CD14-positive monocyte (primary cell): Measurements from ENCODE around the gene NEGR1. TPM values are rescaled to one million over a fixed set of nuclear protein-coding genes. Genes with fewer than 3 reads are reported as not detected.

Experiments
- DNase-seq, 3 donors: peaks; one replicate each; pipeline ENCODE4 v3.0.0-alpha.2; 2011 to 2022
- H2AFZ ChIP-seq: 2 replicates; pipeline ENCODE4 v1.6.0; 2012; ENCODE audit warnings: mild to moderate bottlenecking, low read depth, low read length, inconsistent platforms; ENCODE audit not compliant: insufficient read depth, poor library complexity, severe bottlenecking
- H3K27ac ChIP-seq, 2 donors: 1 replicate in 1 of 2; 2 replicates in 1 of 2; pipeline ENCODE4 v1.5.1; 2012 to 2013; ENCODE audit warnings: low read length in 2 of 2, control low read depth in 1 of 2, inconsistent platforms in 1 of 2, low read depth in 1 of 2, mild to moderate bottlenecking in 1 of 2
- H3K27me3 ChIP-seq, 2 donors: one replicate each; pipeline versions ENCODE4 v1.6.0 to v1.6.1; 2011 to 2013; ENCODE audit warnings: low read length in 2 of 2; ENCODE audit not compliant: control insufficient read depth in 2 of 2, insufficient read depth in 2 of 2
- H3K36me3 ChIP-seq, 2 donors: replicated peaks in 1 of 2; 1 replicate in 1 of 2; 2 replicates in 1 of 2; pipeline versions ENCODE4 v1.5.1 to v1.6.1; 2012 to 2013; ENCODE audit warnings: low read length in 2 of 2, control low read depth in 1 of 2, inconsistent platforms in 1 of 2, mild to moderate bottlenecking in 1 of 2; ENCODE audit not compliant: insufficient read depth in 2 of 2, control insufficient read depth in 1 of 2
- H3K4me1 ChIP-seq, 2 donors: 1 replicate in 1 of 2; 2 replicates in 1 of 2; pipeline versions ENCODE4 v1.5.1 to v1.6.1; 2012 to 2013; ENCODE audit warnings: low read length in 2 of 2, control low read depth in 1 of 2, inconsistent platforms in 1 of 2, mild to moderate bottlenecking in 1 of 2, moderate library complexity in 1 of 2; ENCODE audit not compliant: insufficient read depth in 2 of 2, control insufficient read depth in 1 of 2
- H3K4me2 ChIP-seq: replicated peaks from 2 replicates; pipeline ENCODE3; 2012; ENCODE audit warnings: low read length, moderate library complexity, mild to moderate bottlenecking; ENCODE audit not compliant: poor library complexity, severe bottlenecking; ENCODE audit errors: extremely low read depth
- H3K4me3 ChIP-seq, 3 experiments: fragments of 200-600 bp in 1 of 3; sonication (generic) in 1 of 3; replicated peaks in 1 of 3; 1 replicate in 2 of 3; 2 replicates in 1 of 3; pipeline ENCODE4 v1.5.1; 2011 to 2013; ENCODE audit warnings: low read length in 3 of 3, mild to moderate bottlenecking in 3 of 3, control low read depth in 2 of 3, low read depth in 2 of 3, inconsistent platforms in 1 of 3, moderate library complexity in 1 of 3
- H3K79me2 ChIP-seq: 2 replicates; pipeline ENCODE4 v1.6.0; 2012; ENCODE audit warnings: mild to moderate bottlenecking, control low read depth, inconsistent platforms, low read length, moderate library complexity; ENCODE audit not compliant: insufficient read depth
- H3K9ac ChIP-seq: 2 replicates; pipeline ENCODE4 v1.6.0; 2017; ENCODE audit warnings: low read length, mild to moderate bottlenecking; ENCODE audit not compliant: insufficient read depth, poor library complexity, severe bottlenecking
- H3K9me3 ChIP-seq, 2 donors: replicated peaks in 1 of 2; 1 replicate in 1 of 2; 2 replicates in 1 of 2; pipeline versions ENCODE4 v1.5.1 to v1.6.1; 2012 to 2013; ENCODE audit warnings: low read length in 2 of 2, control low read depth in 1 of 2; ENCODE audit not compliant: control insufficient read depth in 1 of 2, insufficient read depth in 1 of 2
- H4K20me1 ChIP-seq: 2 replicates; pipeline ENCODE4 v1.6.0; 2012; ENCODE audit warnings: mild to moderate bottlenecking, low read length, control low read depth, moderate library complexity; ENCODE audit not compliant: insufficient read depth
- H3K27ac Mint-ChIP-seq, 7 donors: one replicate each; pipeline ENCODE4 v1.8.0; 2020; ENCODE audit warnings: mild to moderate bottlenecking in 7 of 7, mixed read lengths in 7 of 7, moderate library complexity in 6 of 7, inconsistent platforms in 2 of 7
- H3K27me3 Mint-ChIP-seq, 3 donors: one replicate each; pipeline ENCODE4 v1.8.0; 2021 to 2022; ENCODE audit warnings: low read depth in 3 of 3, mild to moderate bottlenecking in 3 of 3, mixed read lengths in 3 of 3, moderate library complexity in 3 of 3, inconsistent platforms in 1 of 3
- H3K36me3 Mint-ChIP-seq, 2 donors: one replicate each; pipeline ENCODE4 v1.8.0; 2020; ENCODE audit warnings: mixed read lengths in 2 of 2, inconsistent platforms in 1 of 2, mild to moderate bottlenecking in 1 of 2
- H3K4me1 Mint-ChIP-seq: one replicate; pipeline ENCODE4 v1.8.0; 2020; ENCODE audit warnings: mild to moderate bottlenecking, mixed read lengths
- H3K4me3 Mint-ChIP-seq, 2 donors: one replicate each; pipeline ENCODE4 v1.8.0; 2020; ENCODE audit warnings: mild to moderate bottlenecking in 2 of 2, mixed read lengths in 2 of 2, moderate library complexity in 1 of 2
- H3K9me3 Mint-ChIP-seq, 7 donors: one replicate each; pipeline ENCODE4 v1.8.0; 2020 to 2022; ENCODE audit warnings: mixed read lengths in 7 of 7, mild to moderate bottlenecking in 6 of 7, moderate library complexity in 6 of 7, inconsistent platforms in 2 of 7
- WGBS: methylation state at CpG from one replicate; pipeline ENCODE4 v1.1.5; 2013; ENCODE audit warnings: missing lambda C conversion rate; ENCODE audit not compliant: insufficient coverage; 5-methylcytosine and 5-hydroxymethylcytosine counted together
- intact Hi-C, 2 donors: fragments of 100-400 bp; cut with micrococcal nuclease; formaldehyde crosslinking; loops; one replicate each; pipeline versions ENCODE4 v1.15.0 to v1.15.1; 2023
- polyA plus RNA-seq, 3 donors: library from polyadenylated mRNA; depleted of rRNA in 1 of 3; unstranded in 2 of 3; stranded (reverse) in 1 of 3; fragments of 300-500 nt in 2 of 3; fragments of >200 nt in 1 of 3; fragmentation: Illumina TruSeq in 2 of 3; gene quantifications; 1 replicate in 2 of 3; 2 replicates in 1 of 3; pipeline ENCODE4 v1.2.3, GENCODE V29; 2012 to 2021
- TF ChIP-seq, protein P1 (sequence below): fragments of 200-600 bp; IDR thresholded peaks from one replicate; pipeline ENCODE4 v1.8.0; 2022; ENCODE audit warnings: antibody characterized with exemption, mild to moderate bottlenecking

NEGR1 gene
- polyA plus RNA-seq, 3 donors, result 0.03 to 0.15 (median 0.13) TPM

DNA sequence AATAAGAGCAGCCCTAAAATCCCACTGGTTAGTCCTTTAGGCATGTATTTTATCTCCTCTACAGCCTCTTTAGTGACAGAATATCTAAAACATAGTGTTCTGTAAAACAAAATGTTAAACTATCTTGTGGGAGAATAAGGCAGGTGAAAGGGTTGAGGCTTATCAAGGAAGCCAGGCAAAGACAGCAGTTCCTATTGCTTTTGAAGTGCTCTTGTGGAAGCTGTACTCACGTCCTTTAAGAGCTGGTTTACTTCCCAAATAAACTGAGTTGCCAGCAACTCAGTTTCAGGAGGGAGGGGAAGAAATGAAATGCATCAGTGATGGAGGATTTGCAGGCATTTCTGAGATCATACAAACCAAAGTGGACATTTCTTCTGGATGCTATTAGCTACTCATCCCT is 671.9 kb downstream of the NEGR1 start:
- H3K4me2 ChIP-seq, result no peak overlapping the region
- no peaks in the 10 kb centered on the region for H3K27me3 Mint-ChIP-seq
- intact Hi-C loops, result no loop called here
- no peak overlapping the region for H3K9ac ChIP-seq
- H3K27ac Mint-ChIP-seq, result no peak overlapping the region
- H3K27me3 ChIP-seq, result no peaks in the 10 kb centered on the region
- no CpG with 5 or more reads among the region's 1 CpG for WGBS
- H3K79me2 ChIP-seq, result no peaks in the 10 kb centered on the region
- no peak overlapping the region for H3K4me3 ChIP-seq
- TF ChIP-seq, protein P1, sequence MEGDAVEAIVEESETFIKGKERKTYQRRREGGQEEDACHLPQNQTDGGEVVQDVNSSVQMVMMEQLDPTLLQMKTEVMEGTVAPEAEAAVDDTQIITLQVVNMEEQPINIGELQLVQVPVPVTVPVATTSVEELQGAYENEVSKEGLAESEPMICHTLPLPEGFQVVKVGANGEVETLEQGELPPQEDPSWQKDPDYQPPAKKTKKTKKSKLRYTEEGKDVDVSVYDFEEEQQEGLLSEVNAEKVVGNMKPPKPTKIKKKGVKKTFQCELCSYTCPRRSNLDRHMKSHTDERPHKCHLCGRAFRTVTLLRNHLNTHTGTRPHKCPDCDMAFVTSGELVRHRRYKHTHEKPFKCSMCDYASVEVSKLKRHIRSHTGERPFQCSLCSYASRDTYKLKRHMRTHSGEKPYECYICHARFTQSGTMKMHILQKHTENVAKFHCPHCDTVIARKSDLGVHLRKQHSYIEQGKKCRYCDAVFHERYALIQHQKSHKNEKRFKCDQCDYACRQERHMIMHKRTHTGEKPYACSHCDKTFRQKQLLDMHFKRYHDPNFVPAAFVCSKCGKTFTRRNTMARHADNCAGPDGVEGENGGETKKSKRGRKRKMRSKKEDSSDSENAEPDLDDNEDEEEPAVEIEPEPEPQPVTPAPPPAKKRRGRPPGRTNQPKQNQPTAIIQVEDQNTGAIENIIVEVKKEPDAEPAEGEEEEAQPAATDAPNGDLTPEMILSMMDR, result no peak
- H3K27ac ChIP-seq, result no peak overlapping the region
- H3K36me3 ChIP-seq, result no peaks in the 10 kb centered on the region
- peaks cover 12 to 18% of the 10 kb centered on the region in 2 donors for H3K9me3 ChIP-seq
- no peak for DNase-seq
- H3K36me3 Mint-ChIP-seq, result peaks cover 0 to 3% of the 10 kb centered on the region in 2 donors
- no peak overlapping the region for H2AFZ ChIP-seq
- H3K9me3 Mint-ChIP-seq, result peaks cover 9 to 28% (median 18%) of the 10 kb centered on the region in 7 donors
- no peak overlapping the region for H3K4me3 Mint-ChIP-seq
- no peaks in the 10 kb centered on the region for H3K4me1 ChIP-seq
- no peaks in the 10 kb centered on the region for H3K4me1 Mint-ChIP-seq
- H4K20me1 ChIP-seq, result no peaks in the 10 kb centered on the region

DNA sequence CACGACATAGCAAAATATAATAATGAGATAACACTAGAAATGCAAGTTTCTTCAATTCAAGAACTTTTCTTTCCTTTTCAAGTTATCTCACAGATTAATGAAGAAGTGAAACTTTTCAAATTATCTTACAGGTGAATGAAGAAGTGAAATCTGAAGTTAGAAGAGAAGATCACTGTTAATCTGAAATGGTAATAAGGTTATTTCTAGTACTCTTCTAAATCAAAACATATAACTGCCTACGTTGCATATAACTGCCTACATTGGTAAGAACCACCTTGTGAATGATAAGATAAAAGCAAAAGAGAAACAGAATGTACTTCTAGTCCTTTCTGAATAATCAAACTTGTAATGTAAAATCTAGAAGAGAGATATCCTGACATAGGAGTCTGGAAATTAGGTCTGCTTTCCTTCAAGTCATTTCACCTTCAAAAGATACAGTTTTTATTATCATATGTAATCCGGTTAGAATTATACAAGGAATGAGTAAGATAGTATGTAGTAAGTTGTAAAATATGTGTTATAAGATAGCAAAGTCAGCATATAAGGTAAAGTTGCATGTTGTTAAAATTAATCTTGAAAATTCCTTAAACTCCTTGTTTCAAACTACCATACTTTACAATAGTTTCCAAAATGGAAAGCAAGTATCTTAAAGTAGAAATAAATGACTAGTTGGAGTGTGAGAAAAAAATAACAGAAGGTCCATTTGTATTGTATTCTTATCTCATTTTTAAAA is 679.1 kb downstream of the NEGR1 start:
- H3K27me3 Mint-ChIP-seq, result no peaks in the 10 kb centered on the region
- H3K4me3 Mint-ChIP-seq, result no peak overlapping the region
- TF ChIP-seq, protein P1, result no peak
- no peaks in the 10 kb centered on the region for H3K36me3 Mint-ChIP-seq
- no peak overlapping the region for H2AFZ ChIP-seq
- H3K4me1 ChIP-seq, result no peaks in the 10 kb centered on the region
- no peaks in the 10 kb centered on the region for H3K27me3 ChIP-seq
- no peaks in the 10 kb centered on the region for H3K79me2 ChIP-seq
- H4K20me1 ChIP-seq, result no peaks in the 10 kb centered on the region
- H3K4me3 ChIP-seq, result no peak overlapping the region
- peaks cover 0 to 13% (median 9%) of the 10 kb centered on the region in 7 donors for H3K9me3 Mint-ChIP-seq
- no CpG with 5 or more reads among the region's 3 CpGs for WGBS
- no peaks in the 10 kb centered on the region for H3K4me1 Mint-ChIP-seq
- intact Hi-C loops, result no loop called here
- no peak overlapping the region for H3K27ac ChIP-seq
- DNase-seq, result no peak
- peaks cover 0 to 3% of the 10 kb centered on the region in 2 donors for H3K9me3 ChIP-seq
- H3K27ac Mint-ChIP-seq, result no peak overlapping the region
- H3K9ac ChIP-seq, result no peak overlapping the region
- no peaks in the 10 kb centered on the region for H3K36me3 ChIP-seq
- no peak overlapping the region for H3K4me2 ChIP-seq
